GM12865 (cell line): ENCODE measurements around the gene NHSL1.
A peak's percentile ranks its signal among the peaks of the same experiment; 100 is the strongest.

Experiments
- DNase-seq: peaks from one replicate; pipeline ENCODE4 v3.0.0; 2010; ENCODE audit warnings: low read depth
- H3K4me3 ChIP-seq: 2 replicates; pipeline ENCODE4 v1.5.1; 2011; ENCODE audit warnings: mild to moderate bottlenecking, low read depth, low read length, control low read depth
- CTCF ChIP-seq: IDR thresholded peaks from 2 replicates; pipeline ENCODE4 v1.5.1; 2011; ENCODE audit warnings: low read length, control low read depth, low read depth, inconsistent platforms; ENCODE audit not compliant: insufficient read depth; ENCODE audit errors: missing control alignments

NHSL1 gene

GRCh38 chr6:138467901-138468300 is 31.4 kb downstream of the NHSL1 start:
- no peak for TF ChIP-seq CTCF
- H3K4me3 ChIP-seq = no peak overlapping the region

GRCh38 chr6:138465007-138465645 is 34.2 kb downstream of the NHSL1 start:
- no peak for DNase-seq
- no peak for TF ChIP-seq CTCF
- no peak overlapping the region for H3K4me3 ChIP-seq

More at GRCh38 chr6:138467901-138468300, 31.4 kb downstream of the NHSL1 start:
- DNase-seq = no peak

- no peak overlapping the region for H3K4me3 ChIP-seq
- TF ChIP-seq CTCF = no peak
- no peak for DNase-seq
Measured at GRCh38 chr6:138464085-138464484, 35.2 kb downstream of the NHSL1 start.

- TF ChIP-seq CTCF = no peak
- DNase-seq = no peak
Measured at GRCh38 chr6:138461647-138462046, 37.6 kb downstream of the NHSL1 start.

GRCh38 chr6:138456401-138456790 is 42.9 kb downstream of the NHSL1 start:
- no peak for TF ChIP-seq CTCF
- H3K4me3 ChIP-seq = no peak overlapping the region
- no peak for DNase-seq

More at GRCh38 chr6:138461647-138462046, 37.6 kb downstream of the NHSL1 start:
- no peak overlapping the region for H3K4me3 ChIP-seq

GRCh38 chr6:138455746-138456400 is 43.4 kb downstream of the NHSL1 start:
- DNase-seq = peak; percentile 80
- H3K4me3 ChIP-seq = no peak overlapping the region
- TF ChIP-seq CTCF = no peak
